ENCODE results near the gene LPP. TPM values are rescaled to one million over a fixed set of nuclear protein-coding genes. Genes with fewer than 3 reads are reported as not detected.
A peak's percentile ranks its signal among the peaks of the same experiment; 100 is the strongest.

LPP gene
- total RNA-seq, 1 experiment from 2014 or later = 54.0 TPM

DNA sequence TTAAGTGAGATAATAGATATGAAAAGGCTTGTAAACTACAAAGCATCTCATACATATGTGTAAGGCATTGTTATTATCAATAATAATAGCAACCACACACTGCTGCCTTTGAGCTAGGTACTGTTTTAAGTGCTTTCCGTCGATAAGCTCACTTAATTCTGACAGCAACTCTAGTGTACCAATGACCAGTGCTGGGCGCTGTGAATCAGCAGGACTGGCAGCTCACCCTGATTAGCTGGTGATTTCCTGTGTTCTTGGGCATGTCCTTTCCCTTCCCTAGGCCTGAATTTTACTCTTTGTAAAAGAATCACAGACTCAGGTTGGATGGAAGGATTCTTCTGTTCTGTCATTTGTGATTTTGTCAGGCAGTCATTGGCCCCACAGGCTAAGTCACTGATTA lies 215.6 kb downstream of the LPP start:
- Histone ChIP-seq H3K4me1 (ENCODE audit: control insufficient read depth in 1 of 2, insufficient read depth in 2 of 2, low read length in 2 of 2) (peaks cover 7 to 18% of the 10 kb centered on the region in 2 experiments; a peak in 3 of 4 replicates), H3K4me3 (replicated peaks in 1 of 2; ENCODE audit: low read depth in 1 of 2, low read length in 2 of 2) (no peak overlapping the region), H3K79me2 (ENCODE audit: insufficient read depth, low read length) (no peaks in the 10 kb centered on the region), H2AFZ (ENCODE audit: low read depth, low read length, poor library complexity, severe bottlenecking) (no peak overlapping the region), H3K36me3 (ENCODE audit: control insufficient read depth in 1 of 2, insufficient read depth in 2 of 2, low read length in 2 of 2) (no peaks in the 10 kb centered on the region), H3K4me2 (ENCODE audit: low read length) (peak overlapping the region; percentile 43), H3K9me2 (ENCODE audit: insufficient read depth) (no peaks in the 10 kb centered on the region), H3K9ac (ENCODE audit: low read length) (no peak overlapping the region), H4K20me1 (ENCODE audit: insufficient read depth) (no peaks in the 10 kb centered on the region), H3K9me3 (ENCODE audit: control insufficient read depth in 1 of 2, insufficient read depth in 1 of 2, low read depth in 1 of 2, low read length in 2 of 2) (no peaks in the 10 kb centered on the region), H3K27me3 (ENCODE audit: insufficient read depth, low read length) (no peaks in the 10 kb centered on the region), H3K27ac (ENCODE audit: low read depth, low read length) (no peak overlapping the region)
- intact Hi-C loops (cut with micrococcal nuclease) = no loop called here
- DNase-seq (ENCODE audit: low read depth, low spot score) (no peak), ATAC-seq (peak; percentile 34)
- ChIA-PET CTCF (interaction anchor here (1.3 kb wide), 1 partner anchor 629 kb away, joined by 4 read pairs; no protein-coding TSS in a partner anchor), POLR2A (no interaction called here), RAD21 (ENCODE audit: low non-redundant PET in 1 of 2, low total read pairs in 2 of 2, uncharacterized antibody in 2 of 2, unreplicated experiment in 2 of 2) (no interaction called here)
- TF ChIP-seq JUND (IDR thresholded peaks at IDR 0.05) (no peak), EGR1 (IDR thresholded peaks at IDR 0.05; ENCODE audit: low read depth) (no peak), SIN3A (IDR thresholded peaks at IDR 0.05; ENCODE audit: low read depth) (no peak), TCF7L2 (IDR thresholded peaks at IDR 0.05; ENCODE audit: borderline replicate concordance, extremely low read depth, insufficient read depth, insufficient read length) (no peak), EZH2phosphoT487 (IDR thresholded peaks at IDR 0.05; ENCODE audit: borderline replicate concordance) (no peak), RAD21 (IDR thresholded peaks at IDR 0.05; ENCODE audit: low read depth) (no peak), POLR2AphosphoS5 (IDR thresholded peaks at IDR 0.05; ENCODE audit: low read depth, low read length) (no peak), ZFX (IDR thresholded peaks at IDR 0.05) (no peak), YY1 (IDR thresholded peaks at IDR 0.05; ENCODE audit: extremely low read depth, insufficient replicate concordance, low read depth, low read length) (no peak), ZNF274 (IDR thresholded peaks at IDR 0.05; ENCODE audit: low read depth, low read length) (no peak), EZH2 (IDR thresholded peaks at IDR 0.05) (no peak), POLR2A (IDR thresholded peaks at IDR 0.05; ENCODE audit: borderline replicate concordance, extremely low read depth, insufficient read depth, insufficient read length) (no peak), FOSL1 (IDR thresholded peaks at IDR 0.05; ENCODE audit: low read depth) (no peak), SRF (IDR thresholded peaks at IDR 0.05; ENCODE audit: low read depth) (no peak)
- TF ChIP-seq, protein P1, sequence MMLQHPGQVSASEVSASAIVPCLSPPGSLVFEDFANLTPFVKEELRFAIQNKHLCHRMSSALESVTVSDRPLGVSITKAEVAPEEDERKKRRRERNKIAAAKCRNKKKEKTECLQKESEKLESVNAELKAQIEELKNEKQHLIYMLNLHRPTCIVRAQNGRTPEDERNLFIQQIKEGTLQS (IDR thresholded peaks at IDR 0.05) = no peak
- TF ChIP-seq, protein P2, sequence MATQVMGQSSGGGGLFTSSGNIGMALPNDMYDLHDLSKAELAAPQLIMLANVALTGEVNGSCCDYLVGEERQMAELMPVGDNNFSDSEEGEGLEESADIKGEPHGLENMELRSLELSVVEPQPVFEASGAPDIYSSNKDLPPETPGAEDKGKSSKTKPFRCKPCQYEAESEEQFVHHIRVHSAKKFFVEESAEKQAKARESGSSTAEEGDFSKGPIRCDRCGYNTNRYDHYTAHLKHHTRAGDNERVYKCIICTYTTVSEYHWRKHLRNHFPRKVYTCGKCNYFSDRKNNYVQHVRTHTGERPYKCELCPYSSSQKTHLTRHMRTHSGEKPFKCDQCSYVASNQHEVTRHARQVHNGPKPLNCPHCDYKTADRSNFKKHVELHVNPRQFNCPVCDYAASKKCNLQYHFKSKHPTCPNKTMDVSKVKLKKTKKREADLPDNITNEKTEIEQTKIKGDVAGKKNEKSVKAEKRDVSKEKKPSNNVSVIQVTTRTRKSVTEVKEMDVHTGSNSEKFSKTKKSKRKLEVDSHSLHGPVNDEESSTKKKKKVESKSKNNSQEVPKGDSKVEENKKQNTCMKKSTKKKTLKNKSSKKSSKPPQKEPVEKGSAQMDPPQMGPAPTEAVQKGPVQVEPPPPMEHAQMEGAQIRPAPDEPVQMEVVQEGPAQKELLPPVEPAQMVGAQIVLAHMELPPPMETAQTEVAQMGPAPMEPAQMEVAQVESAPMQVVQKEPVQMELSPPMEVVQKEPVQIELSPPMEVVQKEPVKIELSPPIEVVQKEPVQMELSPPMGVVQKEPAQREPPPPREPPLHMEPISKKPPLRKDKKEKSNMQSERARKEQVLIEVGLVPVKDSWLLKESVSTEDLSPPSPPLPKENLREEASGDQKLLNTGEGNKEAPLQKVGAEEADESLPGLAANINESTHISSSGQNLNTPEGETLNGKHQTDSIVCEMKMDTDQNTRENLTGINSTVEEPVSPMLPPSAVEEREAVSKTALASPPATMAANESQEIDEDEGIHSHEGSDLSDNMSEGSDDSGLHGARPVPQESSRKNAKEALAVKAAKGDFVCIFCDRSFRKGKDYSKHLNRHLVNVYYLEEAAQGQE (IDR thresholded peaks at IDR 0.05; ENCODE audit: low read depth) = no peak
- TF ChIP-seq, protein P3, sequence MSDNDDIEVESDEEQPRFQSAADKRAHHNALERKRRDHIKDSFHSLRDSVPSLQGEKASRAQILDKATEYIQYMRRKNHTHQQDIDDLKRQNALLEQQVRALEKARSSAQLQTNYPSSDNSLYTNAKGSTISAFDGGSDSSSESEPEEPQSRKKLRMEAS (IDR thresholded peaks at IDR 0.05) = no peak
- TF ChIP-seq, protein P4, sequence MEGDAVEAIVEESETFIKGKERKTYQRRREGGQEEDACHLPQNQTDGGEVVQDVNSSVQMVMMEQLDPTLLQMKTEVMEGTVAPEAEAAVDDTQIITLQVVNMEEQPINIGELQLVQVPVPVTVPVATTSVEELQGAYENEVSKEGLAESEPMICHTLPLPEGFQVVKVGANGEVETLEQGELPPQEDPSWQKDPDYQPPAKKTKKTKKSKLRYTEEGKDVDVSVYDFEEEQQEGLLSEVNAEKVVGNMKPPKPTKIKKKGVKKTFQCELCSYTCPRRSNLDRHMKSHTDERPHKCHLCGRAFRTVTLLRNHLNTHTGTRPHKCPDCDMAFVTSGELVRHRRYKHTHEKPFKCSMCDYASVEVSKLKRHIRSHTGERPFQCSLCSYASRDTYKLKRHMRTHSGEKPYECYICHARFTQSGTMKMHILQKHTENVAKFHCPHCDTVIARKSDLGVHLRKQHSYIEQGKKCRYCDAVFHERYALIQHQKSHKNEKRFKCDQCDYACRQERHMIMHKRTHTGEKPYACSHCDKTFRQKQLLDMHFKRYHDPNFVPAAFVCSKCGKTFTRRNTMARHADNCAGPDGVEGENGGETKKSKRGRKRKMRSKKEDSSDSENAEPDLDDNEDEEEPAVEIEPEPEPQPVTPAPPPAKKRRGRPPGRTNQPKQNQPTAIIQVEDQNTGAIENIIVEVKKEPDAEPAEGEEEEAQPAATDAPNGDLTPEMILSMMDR (IDR thresholded peaks at IDR 0.05 in 2 of 3, conservative IDR thresholded peaks at IDR 0.05 in 1 of 3; ENCODE audit: borderline replicate concordance in 1 of 3, insufficient read depth in 1 of 3, low read depth in 2 of 3, low read length in 2 of 3) = no peak
- no TSS peak for BruUV-seq (replicated peaks)
